K562 (cell line): Measurements from ENCODE around the gene TP73. TPM values are rescaled to one million over a fixed set of nuclear protein-coding genes. Genes with fewer than 3 reads are reported as not detected.
A peak's percentile ranks its signal among the peaks of the same experiment; 100 is the strongest.

Experiments used
- ARID1B ChIP-seq: fragments of 450-650 bp; IDR thresholded peaks from 2 replicates; pipeline ENCODE4 v1.6.1; 2016; ENCODE audit warnings: antibody characterized with exemption, mild to moderate bottlenecking, inconsistent platforms
- ATF7 ChIP-seq: fragments of 450-650 bp; IDR thresholded peaks from 2 replicates; pipeline ENCODE4 v1.7.1; 2014; ENCODE audit warnings: mild to moderate bottlenecking, moderate library complexity
- CBFA2T2 ChIP-seq: fragments of 450-650 bp; conservative IDR thresholded peaks from 2 replicates; pipeline ENCODE4 v1.6.1; 2017; ENCODE audit warnings: mild to moderate bottlenecking
- FOXM1 ChIP-seq, 2 experiments: fragments of 450-650 bp in 1 of 2; sonication (generic) in 1 of 2; formaldehyde crosslinking in 1 of 2; IDR thresholded peaks; 2 replicates each; pipeline versions ENCODE4 v1.6.1 to v1.9.0; 2017 to 2022; ENCODE audit warnings: low read depth in 2 of 2, mild to moderate bottlenecking in 2 of 2, missing genetic modification reagents in 1 of 2, moderate library complexity in 1 of 2
- GTF2F1 ChIP-seq: IDR thresholded peaks from 2 replicates; pipeline ENCODE4 v1.6.1; 2011; ENCODE audit warnings: low read depth, low read length, improper control_type of control experiment
- KHSRP ChIP-seq: fragments of 450-650 bp; IDR thresholded peaks from 2 replicates; pipeline ENCODE4 v1.6.1; 2017
- KLF10 ChIP-seq: fragments of 250-450 bp; sonication (Bioruptor Pico); IDR thresholded peaks from 2 replicates; pipeline ENCODE4 v1.6.1; 2021; ENCODE audit warnings: matching md5 sums
- PHB ChIP-seq: fragments of 250-450 bp; sonication (Bioruptor Pico); IDR thresholded peaks from 2 replicates; pipeline ENCODE4 v1.5.0; 2021
- PPARD ChIP-seq: fragments of 250-450 bp; sonication (Bioruptor Pico); IDR thresholded peaks from 2 replicates; pipeline ENCODE4 v1.8.0; 2022; ENCODE audit warnings: inconsistent platforms, mild to moderate bottlenecking, moderate library complexity
- RB1 ChIP-seq: fragments of 450-650 bp; IDR thresholded peaks from 2 replicates; pipeline ENCODE4 v1.6.1; 2017; ENCODE audit warnings: low read depth, mild to moderate bottlenecking
- TEAD1 ChIP-seq, 2 experiments: fragments of 450-650 bp in 1 of 2; sonication (generic) in 1 of 2; formaldehyde crosslinking; IDR thresholded peaks; 2 replicates each; pipeline versions ENCODE4 v1.4.0 to v1.8.0; 2020 to 2022; ENCODE audit warnings: mild to moderate bottlenecking in 2 of 2, missing genetic modification reagents in 1 of 2
- TSC22D4 ChIP-seq: fragments of 450-650 bp; IDR thresholded peaks from 2 replicates; pipeline ENCODE4 v1.6.1; 2016; ENCODE audit warnings: missing genetic modification characterization, missing biosample characterization, control low read depth
- ZBTB34 ChIP-seq: fragments of 250-450 bp; sonication (Bioruptor Pico); IDR thresholded peaks from 2 replicates; pipeline ENCODE4 v1.8.0; 2021; ENCODE audit warnings: mild to moderate bottlenecking, moderate library complexity
- ZKSCAN8 ChIP-seq: fragments of 200-800 bp; sonication (Bioruptor generic); IDR thresholded peaks from 2 replicates; pipeline ENCODE4 v1.6.1; 2016; ENCODE audit warnings: missing genetic modification characterization, missing compliant biosample characterization
- ZNF311 ChIP-seq: fragments of 250-450 bp; sonication (Bioruptor Pico); IDR thresholded peaks from 2 replicates; pipeline ENCODE4 v1.4.0; 2020; ENCODE audit warnings: mild to moderate bottlenecking, moderate library complexity
- ZNF407 ChIP-seq: fragments of 450-650 bp; IDR thresholded peaks from 2 replicates; pipeline ENCODE4 v1.6.1; 2016; ENCODE audit warnings: low read depth
- ZNF696 ChIP-seq: fragments of 250-450 bp; sonication (Bioruptor Pico); conservative IDR thresholded peaks from 2 replicates; pipeline ENCODE4 v1.4.0; 2020; ENCODE audit warnings: mild to moderate bottlenecking, moderate library complexity
- ZSCAN29 ChIP-seq: fragments of 450-650 bp; IDR thresholded peaks from 2 replicates; pipeline ENCODE4 v1.6.1; 2017
- ZSCAN32 ChIP-seq: fragments of 450-650 bp; formaldehyde crosslinking; IDR thresholded peaks from 2 replicates; pipeline ENCODE4 v1.4.0; 2020; ENCODE audit warnings: mild to moderate bottlenecking, moderate library complexity
- polyA plus RNA-seq, 8 experiments: library from polyadenylated mRNA; depleted of rRNA in 4 of 8; stranded (reverse) in 5 of 8; unstranded in 3 of 8; fragments of >200 nt; fragmentation: Nextera tagmentation in 2 of 8; fragmentation: Illumina TruSeq in 1 of 8; extraction: Ambion mirVana in 2 of 8; extraction: Trizol in 1 of 8; gene quantifications; 2 replicates each; pipeline versions ENCODE4 v1.2.1 to v1.2.3, GENCODE V29; 2011 to 2014; ENCODE audit warnings: inconsistent platforms in 1 of 8, missing spikeins in 1 of 8
- total RNA-seq, 7 experiments: library from RNA; depleted of rRNA in 6 of 7; stranded (reverse); fragments of >200 nt in 6 of 7; fragmentation: Illumina TruSeq in 2 of 7; extraction: Trizol in 2 of 7; gene quantifications; 2 replicates each; pipeline versions ENCODE4 v1.2.1 to v1.2.3, GENCODE V29; 2011 to 2021; ENCODE audit warnings: low replicate concordance in 1 of 7

Gene TP73
- total and polyA plus RNA-seq, 9 of the 15 experiments (the other 6 are each of a cell fraction or from before 2014, with no cell fraction given): 0.07 to 1.6 (median 0.40) TPM; not detected in 2

GRCh38 chr1:3649342-3650247, 2.7 kb upstream of the TP73 start, which contains the start of gene WRAP73 (continued):
- no peak for TF ChIP-seq ZNF407
- TF ChIP-seq TEAD1 (CRISPR knock-in tag; IDR thresholded peaks at IDR 0.05): peak in 1 of 2 experiments; percentile 72; a peak in 1 of 4 replicates
- no peak for TF ChIP-seq ZNF696 (CRISPR knock-in tag)
- 0 out of 2 replicates have a peak, but pooled peaks have one; percentile 46 for TF ChIP-seq PHB
- TF ChIP-seq PPARD (CRISPR knock-in tag): no peak
- TF ChIP-seq ZSCAN32 (CRISPR knock-in tag): no peak
- TF ChIP-seq TSC22D4 (tag): no peak
- TF ChIP-seq FOXM1 (IDR thresholded peaks at IDR 0.05; ENCODE audit: low read depth): no peak
- no peak for TF ChIP-seq FOXM1 (CRISPR knock-in tag; IDR thresholded peaks at IDR 0.05; ENCODE audit: low read depth)
- TF ChIP-seq CBFA2T2: no peak
- TF ChIP-seq ARID1B: no peak
- no peak for TF ChIP-seq ZBTB34
- TF ChIP-seq GTF2F1: no peak
- no peak for TF ChIP-seq ZNF311 (CRISPR knock-in tag)
- no peak for TF ChIP-seq KLF10 (CRISPR knock-in tag)
- peak; percentile 58; the same call in 1 of the 2 replicates for TF ChIP-seq RB1
- TF ChIP-seq ZKSCAN8 (CRISPR knock-in tag): no peak
- TF ChIP-seq KHSRP: no peak
- TF ChIP-seq ZSCAN29: no peak
- peak; percentile 65; the same call in 1 of the 2 replicates for TF ChIP-seq ATF7
